Esophagus muscularis mucosa (tissue), 4 donors: ENCODE measurements around the gene TMEM132C. TPM values are rescaled to one million over a fixed set of nuclear protein-coding genes. Genes with fewer than 3 reads are reported as not detected.
"Not testable (repeated sequence)": the region's sequence is repeated elsewhere in the genome, so short reads cannot be mapped to it uniquely, and the experiment has no call there.

Experiments
- DNase-seq: peaks from one replicate; pipeline ENCODE4 v3.0.0-alpha.2; 2017; ENCODE audit errors: extremely low spot score
- H3K27ac ChIP-seq, 4 donors: fragments of 200-600 bp; sonication (generic); replicated peaks in 1 of 4; 1 replicate in 3 of 4; 2 replicates in 1 of 4; pipeline ENCODE4 v1.5.1; 2016 to 2019; ENCODE audit warnings: mild to moderate bottlenecking in 1 of 4
- H3K27me3 ChIP-seq, 4 donors: fragments of 200-600 bp; sonication (generic); one replicate each; pipeline versions ENCODE4 v1.5.1 to v1.6.0; 2016 to 2019
- H3K36me3 ChIP-seq, 4 donors: fragments of 200-600 bp; sonication (generic); one replicate each; pipeline ENCODE4 v1.5.1; 2016 to 2019
- H3K4me1 ChIP-seq, 4 donors: fragments of 200-600 bp; sonication (generic); one replicate each; pipeline ENCODE4 v1.5.1; 2016 to 2019
- H3K4me3 ChIP-seq, 4 donors: fragments of 200-600 bp; sonication (generic); 1 replicate in 2 of 4; 2 replicates in 2 of 4; pipeline ENCODE4 v1.5.1; 2016 to 2019; ENCODE audit warnings: mild to moderate bottlenecking in 4 of 4, moderate library complexity in 1 of 4
- H3K9me3 ChIP-seq, 4 donors: fragments of 200-600 bp; sonication (generic); 1 replicate in 3 of 4; 2 replicates in 1 of 4; pipeline ENCODE4 v1.5.1; 2016 to 2019
- EP300 ChIP-seq: sonication (generic); formaldehyde crosslinking; IDR thresholded peaks from one replicate; pipeline ENCODE4 v1.6.1; 2017; ENCODE audit warnings: antibody characterized with exemption
- POLR2A ChIP-seq: fragments of 450-650 bp; IDR thresholded peaks from one replicate; pipeline ENCODE4 v1.6.1; 2017; ENCODE audit warnings: antibody characterized with exemption, moderate library complexity, mild to moderate bottlenecking, low read depth
- POLR2AphosphoS5 ChIP-seq, 2 donors: sonication (generic); formaldehyde crosslinking; IDR thresholded peaks; one replicate each; pipeline ENCODE4 v1.6.1; 2017; ENCODE audit warnings: antibody characterized with exemption in 2 of 2
- WGBS: methylation state at CpG from one replicate; pipeline ENCODE4 v1.1.5; 2018; 5-methylcytosine and 5-hydroxymethylcytosine counted together
- intact Hi-C: fragments of 100-400 bp; cut with DNase I; formaldehyde crosslinking; loops from one replicate; pipeline ENCODE4 v1.15.1; 2023
- total RNA-seq, 4 donors: library from RNA; depleted of rRNA; stranded (reverse); fragments of >200 nt; gene quantifications; one replicate each; pipeline versions ENCODE4 v1.1.0 to v1.2.1, GENCODE V29; 2016
- TF ChIP-seq, protein P1 (sequence below), 3 experiments: fragments of 200-600 bp in 2 of 3; fragments of 450-650 bp in 1 of 3; sonication (generic) in 2 of 3; IDR thresholded peaks; one replicate each; pipeline ENCODE4 v1.5.1; 2017 to 2019; ENCODE audit warnings: antibody characterized with exemption in 3 of 3, mild to moderate bottlenecking in 2 of 3, moderate library complexity in 1 of 3

The TMEM132C gene
- total RNA-seq, 4 donors from 2014 or later, result 2.9 to 3.8 (median 3.5) TPM

DNA sequence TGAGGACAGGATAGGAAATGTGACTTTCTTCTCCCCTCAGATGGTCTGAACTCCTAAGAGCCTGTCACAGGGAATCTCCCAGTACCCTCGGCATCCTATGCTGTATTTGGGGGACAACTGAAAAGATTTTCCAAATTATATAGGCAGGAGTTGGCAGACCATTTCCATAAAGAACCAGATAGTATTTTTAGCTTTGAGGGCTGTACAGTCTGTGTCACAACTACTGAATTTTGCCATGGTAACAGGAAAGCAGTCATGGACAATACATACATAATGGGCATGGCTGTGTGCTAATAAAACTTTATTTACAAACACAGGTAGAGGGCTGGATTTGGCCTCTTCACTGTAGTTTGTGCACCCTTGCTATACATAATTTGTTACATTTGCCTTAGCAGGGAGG is 30.4 kb upstream of the TMEM132C start:
- no peak overlapping the region for H3K27ac ChIP-seq
- no peak for DNase-seq
- H3K4me1 ChIP-seq, result no peaks in the 10 kb centered on the region
- peaks cover 0 to 15% (median 0%) of the 10 kb centered on the region in 4 donors for H3K27me3 ChIP-seq
- 100% methylated on average over 1 of the region's 1 CpG for WGBS
- no peak overlapping the region for H3K4me3 ChIP-seq
- no peaks in the 10 kb centered on the region for H3K36me3 ChIP-seq
- H3K9me3 ChIP-seq, result peaks cover 0 to 5% (median 0%) of the 10 kb centered on the region in 4 donors
- TF ChIP-seq POLR2A (no peak), POLR2AphosphoS5 (IDR thresholded peaks at IDR 0.05) (no peak), EP300 (no peak)
- TF ChIP-seq, protein P1, sequence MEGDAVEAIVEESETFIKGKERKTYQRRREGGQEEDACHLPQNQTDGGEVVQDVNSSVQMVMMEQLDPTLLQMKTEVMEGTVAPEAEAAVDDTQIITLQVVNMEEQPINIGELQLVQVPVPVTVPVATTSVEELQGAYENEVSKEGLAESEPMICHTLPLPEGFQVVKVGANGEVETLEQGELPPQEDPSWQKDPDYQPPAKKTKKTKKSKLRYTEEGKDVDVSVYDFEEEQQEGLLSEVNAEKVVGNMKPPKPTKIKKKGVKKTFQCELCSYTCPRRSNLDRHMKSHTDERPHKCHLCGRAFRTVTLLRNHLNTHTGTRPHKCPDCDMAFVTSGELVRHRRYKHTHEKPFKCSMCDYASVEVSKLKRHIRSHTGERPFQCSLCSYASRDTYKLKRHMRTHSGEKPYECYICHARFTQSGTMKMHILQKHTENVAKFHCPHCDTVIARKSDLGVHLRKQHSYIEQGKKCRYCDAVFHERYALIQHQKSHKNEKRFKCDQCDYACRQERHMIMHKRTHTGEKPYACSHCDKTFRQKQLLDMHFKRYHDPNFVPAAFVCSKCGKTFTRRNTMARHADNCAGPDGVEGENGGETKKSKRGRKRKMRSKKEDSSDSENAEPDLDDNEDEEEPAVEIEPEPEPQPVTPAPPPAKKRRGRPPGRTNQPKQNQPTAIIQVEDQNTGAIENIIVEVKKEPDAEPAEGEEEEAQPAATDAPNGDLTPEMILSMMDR (IDR thresholded peaks at IDR 0.05), result no peak
- intact Hi-C loops, result no loop called here

DNA sequence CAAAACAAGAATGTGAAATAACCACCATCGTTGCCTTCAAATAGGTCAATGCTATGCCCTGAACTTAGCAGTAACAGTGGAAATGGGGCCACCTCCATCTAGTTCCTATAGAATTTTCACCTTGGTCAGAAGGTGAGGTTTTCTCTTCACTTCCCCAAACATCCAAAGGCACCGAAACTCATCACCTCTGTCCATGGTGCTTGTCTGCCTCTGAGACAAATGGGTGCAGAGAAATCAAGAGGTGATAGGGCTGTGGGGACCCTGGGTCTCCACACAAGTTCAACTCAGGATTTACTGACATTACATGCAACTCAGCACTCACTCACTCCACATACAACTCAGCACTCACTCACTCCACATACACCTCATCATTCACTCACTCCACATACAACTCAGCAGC is 26.2 kb upstream of the TMEM132C start:
- Histone ChIP-seq H3K4me3 (no peak overlapping the region), H3K9me3 (peaks cover 0 to 9% (median 0%) of the 10 kb centered on the region in 4 donors), H3K4me1 (no peaks in the 10 kb centered on the region), H3K27me3 (peaks cover 0 to 35% (median 0%) of the 10 kb centered on the region in 4 donors), H3K36me3 (no peaks in the 10 kb centered on the region), H3K27ac (no peak overlapping the region)
- TF ChIP-seq POLR2AphosphoS5 (IDR thresholded peaks at IDR 0.05), result no peak
- intact Hi-C loops, result no loop called here
- DNase-seq, result no peak
- WGBS, result 54% methylated on average over 2 of the region's 2 CpGs

DNA sequence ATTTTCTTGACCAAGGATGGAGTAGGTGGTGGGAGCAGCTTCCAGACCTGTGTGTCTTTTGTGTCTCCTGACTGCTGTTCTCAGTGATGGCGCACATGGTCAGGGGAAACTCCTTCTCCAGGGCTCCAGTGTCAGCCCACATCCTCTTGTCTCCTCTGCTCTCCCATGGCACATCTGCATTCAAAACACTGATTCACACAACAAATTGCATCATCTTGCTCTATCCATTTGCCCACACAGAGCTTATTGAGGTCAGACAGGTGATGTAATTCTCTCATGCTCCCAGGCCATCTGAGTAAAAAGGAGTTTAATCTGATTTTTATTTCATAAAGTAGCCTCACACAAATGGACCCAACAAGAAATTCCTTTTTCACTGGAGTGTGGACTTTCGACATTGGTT is 21.8 kb upstream of the TMEM132C start:
- TF ChIP-seq POLR2A (no peak), EP300 (no peak), POLR2AphosphoS5 (IDR thresholded peaks at IDR 0.05) (no peak)
- TF ChIP-seq, protein P1 (IDR thresholded peaks at IDR 0.05), result no peak
- no peak overlapping the region for H3K4me3 ChIP-seq
- peaks cover 0 to 8% (median 0%) of the 10 kb centered on the region in 4 donors for H3K9me3 ChIP-seq
- no peak overlapping the region for H3K27ac ChIP-seq
- no peaks in the 10 kb centered on the region for H3K4me1 ChIP-seq
- intact Hi-C loops, result no loop called here
- 75% methylated on average over 2 of the region's 2 CpGs for WGBS
- no peak for DNase-seq
- H3K36me3 ChIP-seq, result no peaks in the 10 kb centered on the region
- H3K27me3 ChIP-seq, result peaks cover 0 to 23% (median 0%) of the 10 kb centered on the region in 4 donors

DNA sequence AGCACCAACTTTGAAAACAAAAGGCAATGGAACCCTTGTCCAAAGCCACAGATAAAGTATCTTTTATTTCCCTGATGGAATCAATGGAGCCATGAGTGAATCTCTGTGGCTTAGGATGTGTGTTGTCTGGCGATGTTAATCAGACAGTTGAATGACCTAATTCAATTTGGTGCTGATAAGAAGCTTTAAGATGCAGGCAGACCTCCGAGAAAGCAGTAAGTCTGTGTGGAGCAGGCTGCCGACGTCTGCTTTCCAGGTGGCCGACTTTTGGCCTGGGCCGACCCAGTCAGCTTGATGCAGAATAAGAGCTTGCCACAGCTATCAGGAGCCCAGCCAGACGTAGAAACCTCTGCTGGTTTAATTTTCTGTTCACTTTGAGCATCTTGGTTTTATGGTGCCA is 21.1 kb upstream of the TMEM132C start:
- no peak for DNase-seq
- intact Hi-C loops, result no loop called here
- no peak overlapping the region for H3K4me3 ChIP-seq
- H3K36me3 ChIP-seq, result no peaks in the 10 kb centered on the region
- H3K27me3 ChIP-seq, result peaks cover 0 to 23% (median 0%) of the 10 kb centered on the region in 4 donors
- no peaks in the 10 kb centered on the region for H3K4me1 ChIP-seq
- 37% methylated on average over 7 of the region's 7 CpGs for WGBS
- peaks cover 0 to 8% (median 0%) of the 10 kb centered on the region in 4 donors for H3K9me3 ChIP-seq
- TF ChIP-seq, protein P1 (IDR thresholded peaks at IDR 0.05), result no peak
- no peak for TF ChIP-seq POLR2AphosphoS5 (IDR thresholded peaks at IDR 0.05)
- no peak for TF ChIP-seq EP300
- TF ChIP-seq POLR2A, result no peak
- no peak overlapping the region for H3K27ac ChIP-seq

DNA sequence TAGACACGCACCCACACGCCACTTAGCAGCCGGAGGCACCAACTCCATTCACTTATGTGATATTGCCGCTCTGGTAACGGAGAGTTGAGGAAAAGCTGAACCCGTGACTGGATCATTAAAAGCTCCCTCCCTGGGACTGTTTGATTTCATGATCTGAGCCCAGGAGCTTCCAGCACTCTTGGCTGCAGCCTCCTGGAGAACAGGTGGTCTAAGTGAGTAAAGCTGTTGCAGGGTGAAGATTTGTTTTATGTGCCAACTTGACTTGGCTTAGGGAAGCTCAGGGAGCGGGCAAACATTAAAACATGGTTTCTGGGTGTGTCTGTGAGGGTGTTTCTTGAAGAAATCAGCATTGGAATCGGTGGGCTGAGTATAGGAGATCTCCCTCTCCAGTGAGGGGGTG is 16.9 kb upstream of the TMEM132C start:
- H3K4me1 ChIP-seq, result no peaks in the 10 kb centered on the region
- WGBS, result 82% methylated on average over 8 of the region's 8 CpGs
- no peak overlapping the region for H3K27ac ChIP-seq
- TF ChIP-seq POLR2AphosphoS5 (IDR thresholded peaks at IDR 0.05) (no peak), EP300 (no peak), POLR2A (no peak)
- TF ChIP-seq, protein P1 (IDR thresholded peaks at IDR 0.05), result no peak
- no peak for DNase-seq
- peaks cover 0 to 3% (median 0%) of the 10 kb centered on the region in 4 donors for H3K27me3 ChIP-seq
- intact Hi-C loops, result no loop called here
- no peaks in the 10 kb centered on the region for H3K36me3 ChIP-seq
- peaks cover 0 to 4% (median 0%) of the 10 kb centered on the region in 4 donors for H3K9me3 ChIP-seq
- no peak overlapping the region for H3K4me3 ChIP-seq

DNA sequence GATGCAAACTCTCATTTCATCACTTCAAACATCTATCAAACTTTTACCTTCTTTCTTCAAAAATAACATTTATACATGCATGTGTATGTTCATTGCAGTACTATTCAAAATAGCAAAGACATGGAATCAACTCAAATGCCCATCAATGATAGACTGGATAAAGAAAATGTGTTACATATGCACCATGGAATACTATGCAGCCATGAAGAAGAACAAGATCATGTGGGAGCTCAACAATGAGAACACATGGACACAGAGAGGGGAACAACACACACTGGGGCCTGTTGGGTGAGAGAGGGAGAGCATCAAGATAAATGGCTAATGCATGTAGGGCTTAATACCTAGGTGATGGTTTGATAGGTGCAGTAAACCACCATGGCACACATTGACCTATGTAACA is 13.1 kb upstream of the TMEM132C start:
- intact Hi-C loops, DNase-seq: not testable (repeated sequence)

More for the DNA sequence above, 13.1 kb upstream of the TMEM132C start:
- H3K9me3 ChIP-seq, H3K27ac ChIP-seq, H3K4me1 ChIP-seq, H3K4me3 ChIP-seq, H3K36me3 ChIP-seq: not testable (repeated sequence)
- H3K27me3 ChIP-seq, result peaks cover 0 to 14% (median 0%) of the 10 kb centered on the region in 4 donors
